Activated T-cell treated with anti-CD3 and anti-CD28 coated beads for 1 hour (primary cell): Measurements from ENCODE around the gene GRIN2A.

ENCODE experiments used
- DNase-seq: peaks from one replicate; pipeline ENCODE4 v3.0.0-alpha.2; 2020; ENCODE audit warnings: low read depth

GRIN2A gene

DNA sequence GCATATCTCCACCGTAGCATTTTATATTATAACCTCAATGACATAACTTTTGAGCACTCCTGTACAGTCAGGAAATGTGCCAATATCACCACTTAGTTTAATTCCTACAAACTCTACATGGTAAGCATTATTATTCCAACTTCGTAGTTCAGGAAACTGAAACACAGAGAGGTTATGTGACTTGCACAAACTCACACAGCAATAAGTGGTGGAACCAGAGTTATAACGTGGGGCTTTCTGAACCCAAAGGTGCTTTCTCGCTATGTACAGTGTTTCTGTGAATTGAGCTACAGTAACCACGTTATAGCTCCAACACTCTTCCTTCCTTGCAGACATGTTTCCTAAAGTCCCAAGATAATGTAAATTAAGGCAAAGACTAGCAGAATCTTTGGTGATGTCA lies 330.2 kb downstream of the GRIN2A start:
- DNase-seq = no peak

DNA sequence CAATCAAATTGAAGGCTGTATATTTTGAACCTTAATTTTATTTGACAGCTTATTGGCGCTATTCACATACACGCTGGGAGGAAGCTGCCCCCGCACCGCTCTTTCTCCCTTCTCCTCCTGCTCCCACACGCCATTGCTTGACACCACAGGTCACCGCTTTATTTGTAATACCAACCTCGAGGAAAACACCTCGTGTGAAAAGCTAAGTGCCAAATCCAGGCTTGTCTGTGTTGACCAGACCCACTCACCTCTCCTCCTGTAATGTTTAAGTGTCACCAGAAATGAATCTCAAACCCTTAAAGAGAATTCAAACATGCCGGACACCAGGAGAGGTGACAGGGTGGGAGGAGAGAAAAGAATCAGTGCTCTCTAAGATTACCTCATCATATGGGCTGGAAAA lies 331.4 kb downstream of the GRIN2A start:
- no peak for DNase-seq

DNA sequence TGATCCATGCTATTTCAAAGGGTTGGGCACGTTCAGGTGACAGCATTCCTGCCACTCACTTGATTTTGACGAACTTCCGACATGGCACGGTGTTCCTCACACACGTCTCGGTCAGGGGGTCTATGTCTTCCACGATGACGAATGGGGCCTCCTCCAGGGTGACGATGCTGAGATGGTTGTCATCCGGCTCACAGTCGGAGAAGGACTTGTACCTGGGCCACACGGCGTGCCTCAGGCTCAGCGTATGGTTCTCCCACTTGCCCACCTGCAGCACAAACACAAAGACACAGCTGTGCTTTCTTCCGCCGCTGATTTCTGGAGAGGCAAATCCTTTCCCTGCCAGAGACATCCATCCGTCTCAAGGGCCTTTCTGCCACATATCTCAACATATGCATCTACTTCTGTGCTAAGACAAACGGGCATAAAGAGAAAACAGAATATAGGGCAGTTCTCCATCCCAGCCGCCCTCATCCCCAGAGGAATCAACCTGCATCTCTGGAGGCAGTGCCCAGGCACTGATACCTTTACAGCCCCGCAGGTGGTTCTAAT lies 332.5 kb downstream of the GRIN2A start:
- no peak for DNase-seq

DNA sequence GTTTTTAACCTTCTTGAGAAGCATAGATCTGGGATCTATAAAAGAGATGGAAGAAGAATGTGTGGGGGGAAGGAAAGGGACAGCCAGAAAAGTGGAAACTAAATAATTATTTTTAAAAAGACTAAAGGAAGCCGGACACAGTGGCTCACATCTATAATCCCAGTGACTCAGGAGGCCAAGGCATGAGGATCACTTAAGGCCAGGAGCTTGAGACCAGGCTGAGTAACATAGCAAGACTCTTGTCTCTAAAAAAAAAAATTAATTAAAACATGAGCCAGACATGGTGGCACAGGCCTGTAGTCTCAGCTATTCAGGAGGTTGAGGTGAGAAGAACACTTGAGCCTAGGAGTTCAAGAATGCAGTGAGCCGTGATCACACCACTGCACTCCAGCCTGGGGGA lies 335.1 kb downstream of the GRIN2A start:
- no peak for DNase-seq

DNA sequence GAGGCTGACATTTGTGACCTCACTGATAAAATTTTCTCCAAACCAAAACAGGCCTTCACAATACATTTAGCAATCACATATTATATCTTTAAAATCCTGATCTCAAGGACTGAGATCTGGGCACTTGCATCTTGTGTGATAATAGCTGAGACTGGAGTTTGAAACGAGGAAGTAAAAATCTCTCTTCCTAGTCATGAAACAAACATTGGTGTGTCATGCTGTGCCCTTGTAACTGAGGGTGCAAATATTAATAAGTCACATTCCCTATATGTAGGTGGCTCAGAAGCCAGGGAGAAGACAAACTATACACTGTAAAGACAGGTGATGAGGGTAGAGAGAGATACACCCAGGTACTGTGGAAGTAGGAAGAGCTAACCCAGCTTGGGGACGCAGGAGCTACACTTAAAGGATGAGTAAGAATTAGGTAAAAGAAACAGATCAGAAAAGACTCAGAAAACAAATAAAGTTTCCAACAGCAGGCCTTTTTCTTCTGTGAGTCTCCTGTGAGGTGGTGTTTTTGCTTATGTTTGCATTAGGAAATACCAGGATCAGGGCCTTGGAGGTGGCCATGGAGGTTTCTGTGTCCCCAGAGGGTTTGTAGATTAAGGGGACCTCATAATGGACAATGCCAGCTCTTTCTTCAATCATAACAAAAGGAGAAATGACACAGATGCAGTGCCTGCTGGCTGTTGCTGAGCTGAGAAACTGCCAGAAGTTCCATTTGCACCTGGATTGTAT lies 335.7 kb downstream of the GRIN2A start:
- DNase-seq = no peak

DNA sequence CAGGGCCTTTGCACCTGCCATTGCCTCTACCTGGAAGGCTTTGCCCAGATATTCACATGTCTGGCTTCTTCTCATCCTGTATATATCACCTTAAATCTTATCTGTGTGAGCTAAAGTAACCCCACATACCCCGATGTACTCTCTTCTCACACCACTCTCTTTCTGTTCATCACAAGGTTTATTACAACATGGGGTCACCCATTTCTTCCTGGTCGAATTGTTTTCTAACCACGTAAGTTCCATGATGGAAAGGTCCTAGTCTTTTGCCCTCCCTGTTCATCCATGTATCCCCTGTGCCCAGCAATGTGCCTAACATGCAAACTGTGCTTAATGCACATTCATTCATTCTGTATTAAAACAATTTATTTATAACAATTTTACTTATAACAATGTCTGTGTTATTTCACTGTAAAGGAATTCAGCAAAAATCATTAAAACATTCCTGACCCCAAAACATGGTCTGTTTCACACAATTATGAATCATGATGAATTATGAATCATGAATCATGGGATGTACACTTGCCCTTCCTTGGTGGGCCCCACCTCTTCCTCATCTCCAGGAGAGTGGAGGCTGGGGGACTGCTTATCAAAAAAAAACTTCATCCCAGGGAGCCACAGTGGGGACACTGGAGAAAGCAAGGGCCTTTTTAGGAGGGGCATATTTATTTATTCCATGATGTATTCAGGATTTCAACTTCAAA lies 336.4 kb downstream of the GRIN2A start:
- no peak for DNase-seq

DNA sequence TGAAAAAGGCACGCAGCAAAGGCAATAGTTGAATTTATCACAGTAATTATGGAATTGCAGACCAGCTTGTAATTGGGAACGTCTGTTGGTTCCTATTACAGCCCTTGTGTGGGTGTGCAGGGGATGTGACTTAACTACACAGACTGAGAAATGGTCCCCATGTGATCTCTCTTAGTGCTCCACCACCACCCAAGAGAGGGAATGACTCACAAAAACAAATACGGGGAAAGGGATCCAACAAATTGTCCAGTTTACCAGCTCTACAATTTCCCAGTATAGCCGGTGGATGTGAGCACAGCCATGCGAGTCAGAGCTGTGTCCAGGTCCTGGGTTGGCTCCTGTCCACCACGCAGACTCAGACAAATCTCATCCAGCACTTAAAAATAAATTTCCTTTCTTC lies 337.9 kb downstream of the GRIN2A start:
- no peak for DNase-seq

DNA sequence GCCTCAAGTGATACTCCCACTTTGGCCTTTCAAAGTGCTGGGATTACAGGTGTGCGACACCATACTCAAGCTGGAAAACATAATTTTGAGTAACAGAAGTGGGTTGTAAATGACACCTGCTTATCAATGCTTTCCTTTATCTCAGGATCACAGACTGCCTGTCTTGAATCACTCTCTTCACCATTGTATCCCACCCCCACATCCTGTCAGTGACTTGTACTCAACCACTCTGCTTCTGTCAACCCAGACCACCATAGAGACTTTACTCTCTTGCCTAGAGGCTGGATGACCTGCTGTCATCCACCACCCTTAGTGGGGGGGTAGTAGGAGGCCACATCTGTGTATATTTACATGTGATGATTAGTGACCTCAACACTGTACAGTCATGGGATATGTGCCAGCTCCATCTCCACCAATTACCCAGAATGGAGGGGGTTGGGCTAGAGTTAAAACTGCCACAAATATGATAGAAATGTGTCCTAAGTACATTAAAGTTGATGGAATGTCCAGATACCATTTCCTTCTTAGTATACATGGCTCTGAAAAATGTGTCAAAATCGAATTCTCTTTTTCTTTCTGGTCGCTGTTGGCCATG lies 338.7 kb downstream of the GRIN2A start:
- no peak for DNase-seq

DNA sequence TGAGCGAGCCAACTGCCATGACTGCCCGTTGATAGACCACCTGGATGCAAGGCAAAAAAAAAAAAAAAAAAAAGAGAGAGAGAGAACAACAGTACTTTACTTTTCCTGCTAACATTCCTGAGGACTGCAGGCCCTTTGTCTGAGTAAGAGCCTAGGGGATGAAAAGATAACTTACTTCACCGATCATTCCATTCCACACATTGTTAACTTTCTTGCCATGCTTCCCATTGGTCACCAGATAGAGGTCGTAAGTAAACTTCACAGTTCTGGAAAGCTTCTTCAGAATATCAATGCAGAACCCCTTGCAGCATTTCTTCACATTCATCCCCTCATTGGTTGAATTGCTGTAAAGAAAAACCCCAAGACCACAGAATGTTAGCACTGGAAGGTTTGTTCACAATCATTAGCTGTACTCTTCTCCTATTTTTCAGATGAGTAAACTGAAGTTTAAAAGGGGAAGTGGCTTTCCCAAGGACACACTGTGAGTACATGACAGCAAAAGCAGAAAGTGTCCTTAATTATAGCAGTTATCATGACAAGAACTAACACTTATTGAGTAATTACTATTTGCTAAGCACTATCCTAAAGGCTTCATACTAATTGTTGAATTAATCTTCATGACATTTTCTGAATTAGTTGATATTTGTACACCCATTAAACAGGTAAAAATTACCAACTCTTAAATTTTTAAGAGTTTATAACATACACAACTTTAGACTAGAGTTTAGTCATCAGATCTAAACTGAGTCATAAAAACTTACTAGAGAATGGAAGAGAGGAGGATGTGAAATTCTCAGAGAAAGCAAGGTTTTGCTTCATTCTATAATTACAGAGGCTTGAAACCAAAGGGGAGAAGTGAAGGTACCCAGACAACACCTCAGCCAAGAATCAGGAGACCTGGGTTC lies 341.2 kb downstream of the GRIN2A start:
- DNase-seq = no peak

DNA sequence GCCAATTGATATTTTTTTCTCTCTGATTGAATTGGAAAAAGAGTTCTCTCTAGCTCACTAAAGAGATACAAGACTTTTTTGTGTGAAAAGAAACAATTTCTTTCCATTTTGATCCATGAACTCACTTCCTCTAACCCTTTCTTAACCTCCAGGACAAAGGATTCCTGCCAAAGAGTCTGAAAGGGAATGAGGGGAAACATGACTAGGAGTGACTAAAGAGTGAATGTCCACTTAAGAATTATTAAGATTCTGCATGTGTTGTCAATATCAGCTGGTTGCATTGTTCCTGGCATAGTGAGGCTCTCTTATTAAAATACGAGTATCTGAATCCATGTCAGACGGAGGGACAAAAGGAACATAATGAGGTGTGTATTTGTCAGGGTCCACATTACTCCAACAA lies 344.7 kb downstream of the GRIN2A start:
- no peak for DNase-seq

DNA sequence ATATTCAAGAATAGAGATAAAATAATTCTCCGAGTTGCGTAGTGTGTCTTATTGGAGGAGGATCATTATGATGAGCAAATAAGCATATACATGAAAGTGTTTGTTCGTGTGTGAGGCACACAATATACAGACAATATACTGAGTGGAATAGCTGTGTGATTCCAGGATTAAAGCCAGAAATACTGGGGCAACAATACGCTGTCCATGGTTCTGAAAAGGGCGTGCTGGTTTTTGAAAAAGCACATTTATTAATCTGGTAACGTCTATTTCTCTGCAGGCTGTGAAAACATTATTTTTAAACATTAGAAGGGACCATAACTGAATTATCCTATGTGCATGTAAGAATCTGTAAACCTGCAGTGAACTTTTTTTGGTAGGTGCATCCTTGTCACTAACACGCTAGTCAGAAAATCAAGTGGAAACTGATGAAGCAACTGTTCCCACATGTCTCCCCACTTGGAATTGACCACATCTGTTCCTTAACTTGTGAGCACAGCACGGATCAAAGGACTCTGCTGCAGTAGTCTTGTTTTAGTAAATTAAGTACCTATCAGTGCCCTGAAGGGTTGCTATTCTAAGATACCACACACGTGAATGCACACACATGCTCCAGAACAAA lies 346.0 kb downstream of the GRIN2A start:
- no peak for DNase-seq

DNA sequence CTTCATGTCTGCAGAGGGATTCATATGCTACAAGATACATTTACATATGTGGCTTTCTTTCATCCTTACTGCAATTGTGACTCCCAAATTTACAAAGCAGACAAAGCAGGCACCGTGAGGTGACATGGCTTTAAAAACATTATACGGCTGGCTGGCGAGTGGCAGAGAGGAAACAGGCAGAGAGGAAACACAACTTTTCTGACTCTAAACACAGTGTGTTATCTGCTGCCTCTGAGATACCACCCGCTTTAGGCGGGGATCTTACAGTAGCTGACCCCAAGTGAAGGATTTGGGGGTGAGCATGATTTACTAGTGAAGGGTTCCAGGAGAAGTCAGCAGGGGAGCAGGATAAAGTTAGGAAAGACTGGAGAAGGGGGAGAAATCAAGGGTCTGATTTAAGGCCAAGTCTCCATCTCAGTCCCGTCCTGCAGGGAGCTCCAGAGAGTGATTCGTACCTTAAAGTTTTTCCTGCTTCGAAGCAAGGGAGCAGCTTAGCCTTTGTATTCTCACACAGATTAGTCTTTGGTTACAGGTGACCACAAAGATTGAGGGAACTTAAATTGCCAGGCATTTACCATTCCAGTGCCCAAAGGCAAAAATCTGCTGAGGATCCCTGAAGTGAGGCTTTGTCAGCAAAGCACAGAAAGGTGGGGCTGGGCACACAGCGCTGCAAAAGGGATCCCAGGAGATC lies 355.0 kb downstream of the GRIN2A start:
- no peak for DNase-seq

DNA sequence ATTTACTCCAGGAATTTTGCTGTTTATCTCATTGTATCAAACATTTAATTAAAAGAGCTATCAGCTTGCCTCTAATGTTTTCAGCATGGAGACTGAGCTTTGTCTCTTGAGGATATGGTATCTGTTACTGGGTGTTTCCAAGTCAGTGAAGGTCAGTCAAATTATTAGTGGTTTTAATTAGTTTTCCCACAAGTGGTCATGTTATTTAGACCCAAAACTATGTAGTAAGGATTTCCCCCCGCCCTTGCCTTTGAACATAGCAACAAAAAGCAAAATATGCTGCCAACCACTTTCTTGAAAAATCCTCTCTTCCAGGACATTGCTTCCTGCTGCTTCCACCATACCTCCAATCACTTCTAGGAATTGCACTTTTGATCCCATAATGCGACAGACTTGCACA lies 355.6 kb downstream of the GRIN2A start:
- no peak for DNase-seq

DNA sequence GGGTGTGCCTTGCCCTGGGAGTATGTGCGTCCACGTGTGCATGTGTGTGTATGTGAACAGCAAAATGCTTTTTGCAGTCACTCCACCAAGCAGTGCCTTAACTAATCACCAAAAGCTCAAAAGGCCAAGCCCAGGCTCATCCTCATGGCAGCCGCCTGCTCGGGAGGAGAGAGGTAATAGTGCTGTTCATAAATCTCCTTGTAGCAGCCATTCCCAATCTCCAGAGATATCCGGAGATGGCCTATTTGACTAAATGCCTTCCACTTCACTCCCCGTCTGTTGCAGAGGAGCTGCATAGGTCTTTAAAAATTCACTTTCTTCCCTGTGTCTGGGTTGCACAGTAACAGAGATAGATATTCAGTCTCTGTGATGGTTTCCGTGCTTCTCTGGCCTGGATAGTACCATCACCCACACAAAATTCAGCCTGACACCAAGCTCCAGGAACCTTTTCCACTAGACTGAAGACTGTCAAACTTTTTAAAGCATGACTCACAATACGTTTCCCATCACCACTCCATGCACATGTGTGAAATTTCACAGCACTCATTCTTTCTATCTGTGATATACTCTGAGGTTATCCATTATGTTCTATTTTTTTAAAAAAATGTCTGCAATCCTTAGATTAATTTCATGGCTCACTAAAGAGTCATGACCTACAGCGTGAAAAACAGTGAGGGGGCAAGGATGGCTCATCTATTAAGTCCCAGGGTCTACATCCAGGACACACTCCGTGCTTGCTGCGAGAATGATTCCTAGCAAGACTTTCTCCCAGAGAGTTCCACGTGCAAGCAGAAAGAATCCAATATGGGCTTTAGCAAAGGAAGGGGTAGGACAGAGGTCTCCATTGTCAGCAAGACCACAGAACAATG lies 357.8 kb downstream of the GRIN2A start:
- DNase-seq = no peak

DNA sequence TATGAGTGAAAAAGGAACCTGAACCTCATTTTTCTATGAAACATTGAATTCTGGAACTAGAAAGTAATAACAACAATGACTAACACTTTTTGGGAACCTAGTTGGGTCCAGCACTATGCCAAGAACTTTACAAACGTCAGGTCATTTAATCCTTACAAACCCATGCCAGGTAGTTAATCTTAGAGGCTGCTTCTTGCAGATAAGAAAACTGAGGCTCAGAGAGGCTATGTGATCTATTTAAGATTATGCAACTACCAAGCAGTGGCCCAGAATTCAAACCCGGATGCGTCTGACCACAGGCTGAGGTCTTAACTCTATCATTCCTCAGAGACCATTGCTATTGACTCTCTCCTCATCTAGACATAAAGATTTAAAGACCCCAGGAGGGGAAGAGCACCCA lies 358.7 kb downstream of the GRIN2A start:
- no peak for DNase-seq

DNA sequence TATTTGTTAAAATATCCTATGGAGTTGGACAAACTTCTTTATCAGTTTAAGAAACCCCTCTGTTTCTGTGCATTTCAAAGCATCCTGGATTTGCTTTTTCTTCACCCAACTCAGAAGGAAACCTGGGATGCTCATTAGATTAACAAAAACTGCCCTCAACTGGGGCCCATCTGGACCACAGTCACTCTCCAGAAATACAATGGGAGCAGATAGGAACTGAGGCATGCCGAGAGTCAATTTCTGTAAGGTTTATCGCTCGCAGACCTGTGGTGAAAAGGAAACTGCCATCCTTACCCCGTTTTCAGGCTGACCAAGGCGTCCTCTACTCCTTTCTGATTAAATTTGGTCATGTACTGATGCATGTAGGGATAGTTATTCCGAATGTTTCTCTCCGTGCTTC lies 360.3 kb downstream of the GRIN2A start:
- DNase-seq = no peak

DNA sequence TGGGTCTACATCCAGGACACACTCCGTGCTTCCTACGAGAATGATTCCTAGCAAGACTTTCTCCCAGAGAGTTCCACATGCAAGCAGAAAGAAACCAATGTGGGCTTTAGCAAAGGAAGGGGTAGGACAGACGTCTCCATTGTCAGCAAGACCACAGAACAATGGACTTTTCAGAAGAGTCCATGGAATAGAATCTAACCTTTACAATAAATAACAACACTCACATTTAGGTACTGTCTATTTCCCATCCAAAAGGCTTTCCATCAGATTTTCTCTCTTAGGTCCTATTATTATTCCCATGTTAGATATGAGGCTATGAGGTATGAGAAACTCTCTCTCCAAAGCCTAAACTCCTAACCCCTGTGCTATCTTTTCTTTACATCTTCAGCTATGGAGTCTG lies 360.9 kb downstream of the GRIN2A start:
- no peak for DNase-seq

DNA sequence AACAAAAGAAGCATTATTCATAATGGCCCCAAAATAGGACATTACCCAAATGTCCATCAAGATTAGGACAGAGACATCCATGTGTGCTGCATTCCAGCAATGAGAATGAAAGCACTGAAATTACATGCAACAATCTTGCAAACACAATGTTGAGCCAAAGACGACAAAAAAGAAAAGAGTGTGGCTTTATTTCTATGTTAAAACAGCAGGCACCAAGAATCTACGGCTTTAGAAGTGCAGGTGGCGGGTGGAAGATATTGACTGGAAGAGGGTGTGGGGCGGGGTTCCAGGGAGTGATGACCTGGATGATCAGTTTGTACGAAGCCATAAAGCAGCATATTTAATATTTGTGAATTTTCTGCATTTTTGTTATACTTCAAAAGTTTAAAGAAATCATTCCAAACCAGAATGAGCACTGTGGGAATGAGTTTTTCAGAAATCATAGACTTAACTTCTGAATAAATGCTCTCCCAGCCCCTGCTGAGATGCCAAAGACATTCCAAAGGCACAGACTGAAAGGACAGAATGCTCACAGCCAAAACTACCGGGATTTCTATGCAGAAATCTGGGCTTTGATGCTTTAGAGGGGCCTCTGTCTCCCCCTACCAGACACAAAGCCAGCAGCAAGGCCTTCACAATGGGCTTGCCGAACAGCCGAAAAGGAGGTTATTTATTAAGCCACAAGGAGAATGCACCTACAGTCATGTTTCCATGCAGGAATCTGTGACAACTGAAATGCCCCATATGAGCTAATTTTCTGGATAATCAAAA lies 361.6 kb downstream of the GRIN2A start:
- no peak for DNase-seq

DNA sequence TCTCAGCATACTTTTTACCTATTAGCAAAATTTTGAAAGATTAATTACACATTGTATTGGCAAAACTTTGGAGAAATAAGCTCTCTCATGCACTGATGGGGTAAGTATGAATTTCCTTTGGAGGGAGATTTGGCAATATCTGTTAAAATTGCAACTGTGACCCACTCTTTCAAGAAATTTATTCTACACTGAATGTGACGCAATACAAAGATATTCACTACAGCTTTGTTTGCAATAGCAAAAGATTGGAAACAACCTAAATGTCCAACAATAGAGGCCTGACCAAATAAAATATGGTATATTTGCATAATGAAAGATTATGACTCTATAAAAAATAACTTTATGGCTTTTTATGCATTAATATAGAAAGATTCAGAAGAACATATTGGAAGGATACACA lies 363.5 kb downstream of the GRIN2A start:
- no peak for DNase-seq
